GM21526 (cell line): ENCODE data around the gene FBXO41.
"Not testable (repeated sequence)": the region's sequence is repeated elsewhere in the genome, so short reads cannot be mapped to it uniquely, and the experiment has no call there.

Experiments
- ATAC-seq: cut with Tn5 transposase; IDR thresholded peaks from one replicate; pipeline ENCODE4 v1.9.1; 2021; ENCODE audit warnings: moderate library complexity; ENCODE audit not compliant: unreplicated experiment, low FRiP score

The FBXO41 gene

GRCh38 chr2:73263540-73264331 is 20.5 kb downstream of the FBXO41 start:
- no peak for ATAC-seq

- ATAC-seq = not testable (repeated sequence)
Observed at GRCh38 chr2:73262691-73263429, 21.4 kb downstream of the FBXO41 start.

GRCh38 chr2:73262108-73262651 is 22.1 kb downstream of the FBXO41 start:
- no peak for ATAC-seq

GRCh38 chr2:73260338-73260984 is 23.8 kb downstream of the FBXO41 start:
- ATAC-seq = no peak

DNA sequence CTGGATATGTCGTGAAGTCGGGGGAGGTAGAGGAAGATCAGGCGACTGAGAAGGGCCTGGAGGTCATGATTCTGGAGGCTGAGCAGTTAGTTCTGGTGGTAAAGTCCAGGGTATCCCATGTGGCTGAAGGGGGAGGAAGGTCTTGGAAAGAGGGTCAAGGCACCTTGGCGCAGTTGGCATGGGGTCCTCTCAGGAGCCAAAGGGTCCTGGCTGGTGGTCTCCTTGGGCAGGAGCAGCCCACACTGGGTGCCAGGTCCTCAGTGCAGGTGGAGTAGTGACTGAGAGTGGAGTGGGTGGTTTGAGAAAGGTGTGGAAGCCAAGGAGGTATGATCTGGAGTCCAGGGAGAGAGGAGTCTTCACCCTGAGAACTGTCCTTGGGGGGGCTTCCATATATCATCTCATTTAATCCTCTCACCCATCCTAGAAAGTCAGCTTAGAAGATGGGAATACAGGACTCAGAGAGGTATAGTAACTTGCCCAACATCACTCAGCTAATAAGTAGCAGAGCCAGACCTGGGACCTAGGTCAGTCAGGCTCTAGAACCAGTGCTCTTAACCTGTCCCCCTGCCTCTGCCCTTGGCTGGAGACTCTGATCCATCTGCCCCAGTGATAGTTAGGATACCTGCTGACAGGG is 24.5 kb downstream of the FBXO41 start:
- no peak for ATAC-seq

GRCh38 chr2:73259276-73259675 is 25.0 kb downstream of the FBXO41 start:
- no peak for ATAC-seq

- ATAC-seq = no peak
Observed at GRCh38 chr2:73258913-73259215, 25.4 kb downstream of the FBXO41 start.

DNA sequence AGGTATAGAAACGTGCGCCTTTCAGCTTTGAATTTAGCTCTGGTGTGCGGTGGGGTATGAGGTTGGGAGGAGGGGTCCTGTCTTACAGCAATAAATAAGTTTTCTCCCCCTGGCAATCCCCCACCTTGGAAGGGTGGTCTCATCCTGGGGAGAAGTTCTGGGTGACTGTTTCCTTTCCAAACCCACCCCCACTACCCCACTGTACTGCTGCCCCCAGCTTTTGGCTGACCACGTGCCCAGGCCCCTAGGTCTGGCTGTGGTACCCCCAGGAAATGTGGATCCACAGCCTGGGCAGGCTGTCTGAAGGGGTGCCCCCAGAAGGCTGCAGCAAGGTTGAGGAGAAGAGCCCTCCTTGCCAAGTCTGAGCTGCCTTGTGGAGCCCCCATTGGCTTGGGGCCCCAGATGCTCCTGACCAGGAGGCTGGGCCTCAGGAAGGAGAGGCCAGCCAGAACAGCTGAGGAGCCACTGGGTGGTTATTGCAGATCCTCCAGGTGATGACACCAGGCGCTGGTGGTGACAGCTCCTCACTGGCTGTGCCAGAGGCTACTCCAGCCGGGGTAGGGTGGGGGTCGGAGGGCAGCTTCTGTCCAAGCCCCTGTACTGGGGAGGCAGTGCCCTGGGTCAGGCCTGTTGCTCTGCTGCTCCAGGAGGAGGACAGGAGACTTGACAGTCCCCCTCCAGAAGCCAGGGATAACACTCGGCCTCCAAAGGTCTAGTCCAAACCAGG is 25.9 kb downstream of the FBXO41 start:
- ATAC-seq = no peak

DNA sequence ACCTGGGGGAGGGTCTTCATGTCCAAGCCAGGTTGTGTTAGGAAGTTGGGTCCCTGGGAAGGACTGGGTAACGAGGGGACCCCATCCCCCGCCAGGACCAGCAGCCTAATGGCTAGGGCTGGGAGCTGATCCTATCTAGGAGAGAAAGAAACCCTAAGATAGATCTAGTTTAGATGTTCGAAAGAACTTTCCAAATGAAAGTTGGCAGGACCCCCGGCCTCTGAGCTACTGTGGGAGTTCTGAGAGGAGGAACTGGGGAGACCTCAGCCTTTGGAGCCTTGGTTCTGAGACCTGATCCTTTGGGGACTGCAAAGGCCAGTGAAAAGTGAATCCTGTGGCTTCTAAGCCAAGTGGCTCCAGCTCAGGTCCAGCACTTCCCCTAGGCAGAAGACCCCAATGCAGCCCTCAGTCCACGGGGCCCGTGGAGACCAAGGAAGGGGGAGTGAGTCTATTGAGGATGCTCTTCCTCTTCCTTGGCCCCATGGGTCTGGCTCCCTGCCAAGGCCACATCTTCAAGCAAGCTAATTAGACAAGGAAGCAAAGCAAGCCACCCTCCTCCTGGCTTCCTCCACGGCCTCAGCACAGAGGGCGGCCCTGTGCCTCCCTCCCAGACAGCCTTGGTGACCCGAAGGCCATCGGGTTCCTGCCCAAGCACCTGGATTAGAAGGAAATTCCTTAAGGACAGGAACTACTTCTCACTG is 26.7 kb downstream of the FBXO41 start:
- no peak for ATAC-seq

GRCh38 chr2:73257021-73257420 is 27.3 kb downstream of the FBXO41 start:
- no peak for ATAC-seq

DNA sequence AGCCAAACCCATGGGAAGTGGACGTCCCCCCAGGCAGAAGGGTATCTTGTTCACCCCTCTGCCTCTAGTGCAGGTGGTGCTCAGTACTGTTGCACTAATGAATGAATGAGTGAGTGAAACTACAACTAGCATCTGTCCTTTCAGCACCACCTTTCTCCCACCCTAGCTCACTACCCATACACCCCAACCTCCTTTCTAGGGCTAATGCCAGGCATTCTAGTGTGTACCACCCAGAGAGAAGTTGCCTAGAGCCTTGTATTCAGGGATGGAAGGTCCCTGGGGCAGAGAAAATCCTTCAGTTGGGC is 27.7 kb downstream of the FBXO41 start:
- ATAC-seq = no peak

DNA sequence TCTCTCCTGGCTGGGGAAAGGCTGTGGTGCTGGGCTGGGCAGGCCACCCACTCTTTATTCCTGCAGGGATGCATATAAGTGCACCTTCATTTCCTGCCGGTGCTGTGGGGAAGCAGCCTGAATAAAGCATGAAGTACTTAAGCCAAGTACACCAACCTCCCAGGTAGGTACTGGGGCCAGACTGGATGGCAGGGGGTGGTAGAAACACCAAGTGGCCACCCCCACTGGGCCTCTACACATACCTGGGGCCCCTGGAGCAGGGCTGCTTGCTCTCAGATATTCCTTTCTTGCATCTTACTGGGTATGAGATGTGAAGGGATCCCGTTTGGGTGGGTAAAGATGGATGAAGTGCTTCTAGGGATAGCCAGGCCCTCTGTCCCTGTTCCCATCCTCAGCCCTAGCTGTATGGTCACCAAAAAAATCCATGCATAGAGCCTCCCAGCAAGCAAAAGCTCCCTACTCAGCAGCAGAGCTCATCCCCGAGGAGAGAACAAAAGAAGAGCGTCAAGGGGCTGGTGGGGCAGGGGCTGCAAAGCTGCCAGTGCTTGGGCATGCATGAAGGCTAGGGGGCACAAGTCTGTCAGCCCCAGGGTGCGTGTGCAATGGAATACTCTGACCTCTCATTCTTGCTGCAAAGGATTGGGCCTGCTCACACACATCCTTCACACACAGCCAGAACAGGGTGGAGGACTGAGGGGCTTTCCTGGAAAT is 28.2 kb downstream of the FBXO41 start:
- ATAC-seq = no peak

GRCh38 chr2:73255007-73255644 is 29.2 kb downstream of the FBXO41 start:
- ATAC-seq = no peak

- no peak for ATAC-seq
Observed at GRCh38 chr2:73254343-73255006, 29.8 kb downstream of the FBXO41 start.

GRCh38 chr2:73253901-73254300 is 30.4 kb downstream of the FBXO41 start:
- ATAC-seq = no peak

GRCh38 chr2:73253400-73253799 is 30.9 kb downstream of the FBXO41 start:
- ATAC-seq = no peak

DNA sequence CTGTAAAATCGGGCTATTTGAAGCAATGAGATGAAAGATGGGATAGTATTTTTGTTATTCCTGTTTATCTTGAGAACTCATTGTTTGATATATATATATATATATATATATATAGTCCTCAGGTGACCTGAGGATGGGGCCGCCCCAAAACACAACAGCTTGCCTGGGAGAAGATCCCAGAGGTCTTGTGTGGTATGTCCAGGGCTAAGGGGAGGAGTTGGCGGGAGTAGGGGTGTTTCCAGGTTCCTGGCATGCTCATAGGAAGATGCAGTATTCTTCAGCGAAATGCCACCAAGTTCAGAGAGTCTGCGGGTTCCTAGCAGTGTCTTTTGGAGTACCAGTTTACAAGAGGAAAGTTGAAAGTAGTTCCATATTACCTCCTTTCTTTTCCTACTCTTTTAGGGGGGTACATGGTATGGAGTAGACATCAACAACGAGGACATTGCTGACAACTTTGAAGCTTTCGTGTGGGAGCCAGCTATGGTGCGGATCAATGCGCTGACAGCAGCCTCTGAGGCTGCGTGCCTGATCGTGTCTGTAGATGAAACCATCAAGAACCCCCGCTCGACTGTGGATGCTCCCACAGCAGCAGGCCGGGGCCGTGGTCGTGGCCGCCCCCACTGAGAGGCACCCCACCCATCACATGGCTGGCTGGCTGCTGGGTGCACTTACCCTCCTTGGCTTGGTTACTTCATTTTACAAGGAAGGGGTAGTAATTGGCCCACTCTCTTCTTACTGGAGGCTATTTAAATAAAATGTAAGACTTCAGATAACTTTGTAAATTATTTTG is 31.8 kb downstream of the FBXO41 start:
- no peak for ATAC-seq
